CD1c-positive myeloid dendritic cell (primary cell): ENCODE measurements around the gene WWC2.

Source experiments
- DNase-seq: peaks from one replicate; pipeline ENCODE4 v3.0.0-alpha.2; 2016; ENCODE audit errors: extremely low spot score

WWC2 gene

GRCh38 chr4:183172881-183173280, 73.8 kb downstream of the WWC2 start:
- no peak for DNase-seq

GRCh38 chr4:183173580-183174526, 74.8 kb downstream of the WWC2 start:
- DNase-seq: no peak

- no peak for DNase-seq
Measured at GRCh38 chr4:183175631-183176232, 76.7 kb downstream of the WWC2 start.

DNA sequence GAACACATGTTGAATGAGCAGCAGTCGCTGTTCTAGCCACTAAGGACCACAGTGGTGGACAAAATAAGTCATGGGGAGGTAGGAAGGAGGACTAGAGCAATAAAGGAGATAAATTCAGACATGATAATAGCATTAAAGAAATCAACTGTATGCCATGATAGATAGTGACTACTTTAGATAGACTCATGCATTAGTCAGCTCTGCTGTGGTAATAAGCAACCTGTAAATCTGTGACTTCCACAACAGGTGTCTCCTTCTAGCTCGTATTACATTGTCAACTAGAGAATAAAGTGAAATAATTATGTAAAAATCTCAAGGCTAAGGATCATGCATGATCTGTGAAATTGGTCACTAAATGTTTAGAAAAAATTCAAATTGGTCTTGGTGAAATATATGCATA, 77.9 kb downstream of the WWC2 start:
- DNase-seq: no peak

GRCh38 chr4:183178201-183178600, 79.1 kb downstream of the WWC2 start:
- DNase-seq: no peak

DNA sequence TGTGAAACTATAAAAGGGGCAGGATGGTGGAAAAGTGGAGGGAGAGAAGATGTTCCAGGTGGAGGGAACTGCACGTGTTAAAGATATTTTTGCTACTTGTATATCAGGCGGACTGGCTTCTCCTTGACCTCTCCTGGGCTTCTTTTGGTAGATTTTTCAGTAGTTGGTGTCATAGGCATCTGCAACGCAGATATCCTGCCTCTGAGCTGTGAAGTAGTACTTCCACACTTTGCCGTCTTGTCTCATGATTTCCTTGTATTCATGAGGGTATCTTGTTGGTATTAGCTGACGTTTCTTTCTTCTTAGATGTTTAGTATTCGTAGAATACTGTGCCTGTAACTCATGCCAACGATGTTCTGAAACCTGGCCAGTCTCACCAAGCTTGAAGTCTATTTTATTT, 81.0 kb downstream of the WWC2 start:
- no peak for DNase-seq

DNA sequence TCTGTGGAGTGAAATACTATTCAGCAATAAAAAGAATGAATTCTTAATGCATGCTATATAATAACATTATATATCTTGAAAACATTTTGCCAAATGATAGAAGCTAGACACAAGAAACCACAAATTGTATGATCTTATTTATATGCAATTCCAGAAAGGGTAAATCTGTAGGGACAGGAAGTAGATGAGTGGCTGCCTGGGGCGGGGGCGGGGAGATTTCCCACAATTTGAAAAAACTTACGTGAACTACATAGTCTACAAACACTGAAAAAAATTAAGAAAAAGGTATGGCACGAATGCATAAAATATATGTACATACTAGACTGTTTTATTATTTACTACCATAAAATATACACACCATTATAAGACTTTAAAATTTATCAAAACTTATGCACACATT, 81.6 kb downstream of the WWC2 start:
- DNase-seq: no peak

- DNase-seq: no peak
Measured at GRCh38 chr4:183181081-183181480, 82.0 kb downstream of the WWC2 start.

- peak; percentile 21 for DNase-seq
Measured at GRCh38 chr4:183182873-183183725, 84.0 kb downstream of the WWC2 start.

GRCh38 chr4:183183906-183184535, 85.0 kb downstream of the WWC2 start:
- DNase-seq: no peak

DNA sequence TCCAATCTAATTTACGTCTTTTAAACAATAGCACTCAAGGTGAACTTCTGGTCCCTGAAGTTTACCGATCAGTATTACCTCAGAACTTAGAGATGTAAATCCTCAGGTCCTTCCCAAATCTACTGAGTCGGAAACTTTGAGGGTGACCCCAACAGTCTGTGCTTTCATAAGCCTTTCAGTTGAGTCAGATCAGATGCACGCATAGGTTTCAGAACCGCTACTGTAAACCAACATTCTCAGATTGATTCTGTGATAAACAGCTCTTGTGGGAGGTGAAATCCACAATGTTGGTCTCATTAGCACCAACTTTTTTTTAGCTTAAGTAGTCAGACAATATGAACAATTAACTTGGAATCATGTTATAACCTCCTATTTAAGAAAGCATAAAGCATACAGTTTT, 86.0 kb downstream of the WWC2 start:
- no peak for DNase-seq

- no peak for DNase-seq
Measured at GRCh38 chr4:183185559-183185958, 86.5 kb downstream of the WWC2 start.

GRCh38 chr4:183186813-183187212, 87.8 kb downstream of the WWC2 start:
- no peak for DNase-seq

DNA sequence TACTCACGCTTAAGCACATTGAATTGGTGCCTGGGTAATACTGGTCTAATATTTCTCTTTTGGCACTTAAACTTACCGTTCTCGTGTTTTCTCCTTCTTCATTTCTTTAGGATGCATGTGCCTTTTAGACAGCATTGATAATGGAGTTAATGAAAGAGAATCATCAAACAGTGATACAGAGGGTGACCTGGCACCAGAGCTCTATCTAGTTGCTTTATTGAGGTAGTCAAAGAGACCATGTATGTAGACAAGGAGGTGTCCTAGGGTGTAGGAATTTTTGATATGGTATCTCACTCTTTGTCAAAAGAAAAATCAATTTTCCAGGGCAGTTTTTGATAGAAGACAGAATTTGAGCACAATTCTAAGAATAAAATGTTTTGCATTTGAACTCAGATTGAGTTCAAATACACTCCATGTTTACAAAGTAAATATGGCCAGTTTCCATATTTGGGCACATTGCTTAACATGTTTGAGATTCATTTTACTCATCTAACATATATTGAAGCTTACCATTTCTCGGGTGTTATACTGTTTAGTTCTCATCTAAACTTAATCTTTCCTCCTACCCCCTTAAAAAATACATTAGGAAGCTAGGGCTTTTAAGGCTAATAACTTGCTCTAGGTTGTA, 92.0 kb downstream of the WWC2 start:
- DNase-seq: no peak

DNA sequence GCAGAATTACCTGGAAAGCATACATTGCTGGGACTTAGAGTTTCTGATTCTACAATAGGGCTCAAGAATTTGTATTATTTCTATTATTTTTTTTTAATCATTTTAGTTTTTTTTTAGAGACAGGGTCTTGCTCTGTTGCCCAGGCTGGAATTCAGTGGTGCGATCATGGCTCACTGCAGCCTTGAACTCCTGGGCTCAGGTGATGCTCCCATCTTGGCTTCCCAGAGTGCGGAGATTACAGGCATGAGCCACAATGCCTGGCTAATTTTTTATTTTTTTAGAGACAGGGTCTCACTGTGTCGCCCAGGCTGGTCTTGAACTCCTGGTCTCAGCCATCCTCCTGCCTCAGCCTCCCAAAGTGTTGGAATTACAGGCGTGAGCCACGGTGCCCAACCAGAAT, 92.6 kb downstream of the WWC2 start:
- no peak for DNase-seq

- no peak for DNase-seq
Measured at GRCh38 chr4:183192571-183192970, 93.5 kb downstream of the WWC2 start.

DNA sequence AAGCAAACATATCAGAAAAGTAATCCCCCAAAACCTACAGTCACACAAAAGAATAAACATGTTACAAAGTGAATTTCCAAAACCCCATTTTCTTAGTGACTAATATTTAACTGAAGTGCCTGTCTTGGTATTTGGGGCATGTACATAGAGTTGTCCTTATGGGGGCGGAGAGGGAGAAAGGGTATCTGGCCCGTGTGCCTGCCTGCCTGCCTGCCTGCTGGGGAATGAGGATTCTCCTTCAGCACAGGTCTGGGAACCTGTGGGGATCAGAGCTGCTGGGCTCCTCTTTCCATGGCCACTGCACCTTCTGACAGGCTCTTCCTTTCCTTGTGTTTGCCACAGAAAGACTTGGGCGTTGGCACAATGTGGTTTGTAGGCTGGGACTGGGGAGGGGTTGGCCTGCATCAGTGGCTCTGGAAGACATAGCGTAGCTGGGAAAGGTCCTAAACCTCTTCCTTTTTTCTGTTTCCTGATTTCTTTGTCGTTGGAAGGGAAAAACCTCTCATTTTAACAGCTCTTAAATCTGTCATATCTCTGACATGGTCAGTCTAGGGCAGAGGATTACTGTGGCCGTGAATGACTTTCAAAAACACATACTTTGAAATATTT, 94.8 kb downstream of the WWC2 start:
- peak; percentile 9 for DNase-seq

DNA sequence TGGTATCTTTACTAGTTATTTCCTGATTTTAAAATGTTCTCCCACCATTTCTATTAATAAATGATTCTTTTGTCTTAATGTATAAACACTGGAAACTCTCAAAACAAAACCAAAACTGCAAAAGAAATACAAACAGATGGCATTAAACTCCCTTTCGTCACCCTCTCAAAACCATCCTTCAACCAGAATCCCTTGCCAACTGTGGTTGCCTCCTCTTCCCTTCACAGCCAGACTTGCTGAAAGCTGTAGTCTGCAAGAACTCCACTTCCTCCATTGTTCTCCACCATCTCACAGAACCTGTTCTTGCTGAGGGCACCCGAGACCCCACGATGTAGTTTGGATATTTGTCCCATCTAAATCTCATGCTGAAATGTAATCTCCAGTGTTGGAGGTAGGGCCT, 96.5 kb downstream of the WWC2 start:
- DNase-seq: no peak

- DNase-seq: no peak
Measured at GRCh38 chr4:183197140-183197539, 98.1 kb downstream of the WWC2 start.

DNA sequence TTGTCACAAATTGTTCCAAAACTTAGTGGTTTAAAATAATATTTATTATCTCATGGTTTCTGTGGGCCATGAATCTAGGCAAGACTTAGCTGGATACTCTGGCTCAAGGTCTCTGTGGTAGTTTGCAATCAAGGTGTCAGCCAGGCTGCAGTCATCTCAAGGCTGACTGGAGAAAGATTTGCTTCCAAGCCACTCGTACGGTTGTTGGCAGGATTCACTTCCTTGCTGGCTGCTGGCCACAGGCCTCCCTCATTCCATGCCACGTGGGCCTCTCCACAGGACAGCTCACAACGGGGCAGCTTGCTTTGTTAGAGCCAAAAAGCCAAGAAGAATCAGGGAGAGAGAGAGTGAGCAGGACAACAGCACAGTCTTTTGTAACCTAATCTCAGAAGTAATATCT, 101.4 kb downstream of the WWC2 start:
- no peak for DNase-seq

- DNase-seq: no peak
Measured at GRCh38 chr4:183201331-183201730, 102.3 kb downstream of the WWC2 start.
